ENCODE measurements around the gene BICC1.

- no peak for TF ChIP-seq CTCF (IDR thresholded peaks at IDR 0.05)
- no peak for TF ChIP-seq EP300 (IDR thresholded peaks at IDR 0.05)
- TF ChIP-seq POLR2A (IDR thresholded peaks at IDR 0.05) = no peak
These were observed 229.5 kb downstream of the BICC1 start for GRCh38 chr10:58742141-58742540.
